ENCODE data around the gene PRRC2C.

DNA sequence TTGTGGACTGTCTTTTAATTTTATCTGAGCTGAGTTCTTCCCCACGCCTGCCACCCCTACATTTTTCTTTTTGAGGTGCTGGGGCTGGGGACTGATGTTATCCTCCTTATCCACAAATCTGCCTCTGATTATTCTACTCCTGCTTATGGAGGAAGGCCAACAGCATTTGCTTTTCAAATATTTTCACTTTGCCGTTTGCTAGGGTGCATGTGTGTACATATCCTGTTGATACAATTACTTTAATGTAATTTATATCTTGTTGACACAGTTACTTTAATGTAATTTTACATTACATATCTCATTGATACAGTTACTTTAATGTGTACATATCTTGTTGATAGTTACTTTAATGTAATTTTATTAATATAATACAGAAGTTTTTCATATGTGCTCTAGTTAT, 36.2 kb downstream of the PRRC2C start:
- TF ChIP-seq, protein P1, sequence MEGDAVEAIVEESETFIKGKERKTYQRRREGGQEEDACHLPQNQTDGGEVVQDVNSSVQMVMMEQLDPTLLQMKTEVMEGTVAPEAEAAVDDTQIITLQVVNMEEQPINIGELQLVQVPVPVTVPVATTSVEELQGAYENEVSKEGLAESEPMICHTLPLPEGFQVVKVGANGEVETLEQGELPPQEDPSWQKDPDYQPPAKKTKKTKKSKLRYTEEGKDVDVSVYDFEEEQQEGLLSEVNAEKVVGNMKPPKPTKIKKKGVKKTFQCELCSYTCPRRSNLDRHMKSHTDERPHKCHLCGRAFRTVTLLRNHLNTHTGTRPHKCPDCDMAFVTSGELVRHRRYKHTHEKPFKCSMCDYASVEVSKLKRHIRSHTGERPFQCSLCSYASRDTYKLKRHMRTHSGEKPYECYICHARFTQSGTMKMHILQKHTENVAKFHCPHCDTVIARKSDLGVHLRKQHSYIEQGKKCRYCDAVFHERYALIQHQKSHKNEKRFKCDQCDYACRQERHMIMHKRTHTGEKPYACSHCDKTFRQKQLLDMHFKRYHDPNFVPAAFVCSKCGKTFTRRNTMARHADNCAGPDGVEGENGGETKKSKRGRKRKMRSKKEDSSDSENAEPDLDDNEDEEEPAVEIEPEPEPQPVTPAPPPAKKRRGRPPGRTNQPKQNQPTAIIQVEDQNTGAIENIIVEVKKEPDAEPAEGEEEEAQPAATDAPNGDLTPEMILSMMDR (conservative IDR thresholded peaks at IDR 0.05; ENCODE audit: low read depth, low read length) = no peak
- TF ChIP-seq MAZ (IDR thresholded peaks at IDR 0.05; ENCODE audit: borderline replicate concordance, low read depth, low read length) (no peak), POLR2A (IDR thresholded peaks at IDR 0.05; ENCODE audit: low read depth, low read length) (no peak), MXI1 (IDR thresholded peaks at IDR 0.05; ENCODE audit: borderline replicate concordance, low read depth, low read length) (no peak), RCOR1 (IDR thresholded peaks at IDR 0.05; ENCODE audit: insufficient replicate concordance, low read length) (no peak), RAD21 (IDR thresholded peaks at IDR 0.05; ENCODE audit: low read length) (no peak), BHLHE40 (IDR thresholded peaks at IDR 0.05; ENCODE audit: low read depth, low read length) (no peak), CEBPB (IDR thresholded peaks at IDR 0.05; ENCODE audit: low read depth, low read length) (no peak), MAFK (IDR thresholded peaks at IDR 0.05; ENCODE audit: low read depth, low read length) (no peak), RFX5 (IDR thresholded peaks at IDR 0.05; ENCODE audit: low read depth, low read length) (no peak), CHD1 (IDR thresholded peaks at IDR 0.05; ENCODE audit: low read depth, low read length) (no peak)
- TF ChIP-seq, protein P2, sequence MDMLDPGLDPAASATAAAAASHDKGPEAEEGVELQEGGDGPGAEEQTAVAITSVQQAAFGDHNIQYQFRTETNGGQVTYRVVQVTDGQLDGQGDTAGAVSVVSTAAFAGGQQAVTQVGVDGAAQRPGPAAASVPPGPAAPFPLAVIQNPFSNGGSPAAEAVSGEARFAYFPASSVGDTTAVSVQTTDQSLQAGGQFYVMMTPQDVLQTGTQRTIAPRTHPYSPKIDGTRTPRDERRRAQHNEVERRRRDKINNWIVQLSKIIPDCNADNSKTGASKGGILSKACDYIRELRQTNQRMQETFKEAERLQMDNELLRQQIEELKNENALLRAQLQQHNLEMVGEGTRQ (IDR thresholded peaks at IDR 0.05; ENCODE audit: low read depth, low read length) = no peak
- TF ChIP-seq, protein P3, sequence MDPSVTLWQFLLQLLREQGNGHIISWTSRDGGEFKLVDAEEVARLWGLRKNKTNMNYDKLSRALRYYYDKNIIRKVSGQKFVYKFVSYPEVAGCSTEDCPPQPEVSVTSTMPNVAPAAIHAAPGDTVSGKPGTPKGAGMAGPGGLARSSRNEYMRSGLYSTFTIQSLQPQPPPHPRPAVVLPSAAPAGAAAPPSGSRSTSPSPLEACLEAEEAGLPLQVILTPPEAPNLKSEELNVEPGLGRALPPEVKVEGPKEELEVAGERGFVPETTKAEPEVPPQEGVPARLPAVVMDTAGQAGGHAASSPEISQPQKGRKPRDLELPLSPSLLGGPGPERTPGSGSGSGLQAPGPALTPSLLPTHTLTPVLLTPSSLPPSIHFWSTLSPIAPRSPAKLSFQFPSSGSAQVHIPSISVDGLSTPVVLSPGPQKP (IDR thresholded peaks at IDR 0.05; ENCODE audit: borderline replicate concordance, low read depth, low read length) = no peak

All from IMR-90 (cell line).